HUES6 (cell line): ENCODE results near the gene LRRC45.

Source experiments
- H3K27ac ChIP-seq: 2 replicates; pipeline ENCODE4 v1.7.0; 2013; ENCODE audit warnings: low read depth, mild to moderate bottlenecking, low read length, inconsistent platforms
- H3K27me3 ChIP-seq: 2 replicates; pipeline ENCODE4 v1.6.1; 2013; ENCODE audit warnings: low read length; ENCODE audit not compliant: control insufficient read depth, insufficient read depth
- H3K36me3 ChIP-seq: 2 replicates; pipeline ENCODE4 v1.6.1; 2013; ENCODE audit warnings: low read length; ENCODE audit not compliant: control insufficient read depth, insufficient read depth
- H3K4me1 ChIP-seq: 2 replicates; pipeline ENCODE4 v1.6.1; 2013; ENCODE audit warnings: low read length; ENCODE audit not compliant: control insufficient read depth, insufficient read depth
- H3K4me3 ChIP-seq: 2 replicates; pipeline ENCODE4 v1.5.1; 2013; ENCODE audit warnings: low read depth, low read length
- H3K9ac ChIP-seq: one replicate; pipeline ENCODE4 v1.6.1; 2013; ENCODE audit warnings: mild to moderate bottlenecking, low read length
- H3K9me3 ChIP-seq: 2 replicates; pipeline ENCODE4 v1.6.1; 2013; ENCODE audit warnings: low read depth, low read length; ENCODE audit not compliant: control insufficient read depth, insufficient read depth

LRRC45 gene

DNA sequence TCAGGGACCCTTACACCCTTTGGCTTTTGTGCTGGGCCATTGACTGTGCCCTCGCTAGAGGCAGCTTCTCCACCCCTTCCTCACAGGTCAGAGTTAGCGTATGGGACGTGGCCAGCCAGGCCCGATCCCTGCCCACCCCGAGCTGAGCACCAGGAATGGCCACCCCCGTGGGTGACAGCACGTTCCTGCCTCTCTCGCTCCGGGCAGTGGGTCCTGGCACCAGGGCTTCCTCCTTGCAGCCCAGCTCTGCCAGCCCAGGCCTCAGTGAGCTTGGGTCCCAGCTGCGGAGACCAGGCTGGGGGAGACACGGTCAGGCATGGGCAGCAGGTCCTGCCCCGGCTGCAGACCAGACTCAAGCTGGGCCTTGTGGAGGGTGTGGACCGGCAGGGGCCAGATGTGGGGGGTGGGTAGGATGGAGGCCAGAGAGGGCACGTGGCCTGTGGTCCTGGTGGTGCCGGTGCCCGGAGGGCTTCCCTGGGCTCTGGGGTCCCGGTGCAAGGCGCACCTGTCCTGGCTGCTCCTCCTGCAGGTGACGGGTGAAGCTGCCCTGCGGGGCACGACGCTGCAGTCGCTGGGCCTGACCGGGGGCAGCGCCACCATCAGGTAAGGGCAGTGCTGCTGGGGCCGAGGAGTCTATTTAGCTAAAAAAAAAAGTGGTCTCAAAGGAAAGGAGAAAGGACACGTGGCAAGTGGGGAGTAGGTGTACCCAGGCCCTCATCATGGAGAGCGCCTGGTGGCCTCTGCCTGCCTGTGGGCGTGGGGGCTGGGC lies 27.5 kb upstream of the LRRC45 start:
- Histone ChIP-seq H3K27ac (no peak overlapping the region), H3K9ac (no peak overlapping the region), H3K4me1 (peaks cover 29% of the 10 kb centered on the region), H3K27me3 (no peaks in the 10 kb centered on the region), H3K36me3 (peaks cover 10% of the 10 kb centered on the region), H3K4me3 (no peak overlapping the region), H3K9me3 (no peaks in the 10 kb centered on the region)

DNA sequence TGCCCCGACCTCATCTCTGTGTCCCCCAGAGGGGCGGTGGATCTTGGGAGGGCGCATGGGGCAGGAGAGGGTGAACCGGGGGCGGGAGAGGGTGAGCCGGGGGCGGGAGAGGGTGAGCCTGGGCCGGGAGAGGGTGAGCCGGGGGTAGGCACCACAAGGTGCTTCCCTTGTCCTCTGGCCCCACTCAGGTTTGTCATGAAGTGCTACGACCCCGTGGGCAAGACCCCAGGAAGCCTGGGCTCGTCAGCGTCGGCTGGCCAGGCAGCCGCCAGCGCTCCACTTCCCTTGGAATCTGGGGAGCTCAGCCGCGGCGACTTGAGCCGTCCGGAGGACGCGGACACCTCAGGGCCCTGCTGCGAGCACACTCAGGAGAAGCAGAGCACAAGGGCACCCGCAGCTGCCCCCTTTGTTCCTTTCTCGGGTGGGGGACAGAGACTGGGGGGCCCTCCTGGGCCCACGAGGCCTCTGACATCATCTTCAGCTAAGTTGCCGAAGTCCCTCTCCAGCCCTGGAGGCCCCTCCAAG lies 26.8 kb upstream of the LRRC45 start:
- Histone ChIP-seq H3K27me3 (no peaks in the 10 kb centered on the region), H3K36me3 (peaks cover 10% of the 10 kb centered on the region), H3K9ac (no peak overlapping the region), H3K9me3 (no peaks in the 10 kb centered on the region), H3K4me3 (no peak overlapping the region), H3K27ac (no peak overlapping the region), H3K4me1 (peaks cover 23% of the 10 kb centered on the region)

DNA sequence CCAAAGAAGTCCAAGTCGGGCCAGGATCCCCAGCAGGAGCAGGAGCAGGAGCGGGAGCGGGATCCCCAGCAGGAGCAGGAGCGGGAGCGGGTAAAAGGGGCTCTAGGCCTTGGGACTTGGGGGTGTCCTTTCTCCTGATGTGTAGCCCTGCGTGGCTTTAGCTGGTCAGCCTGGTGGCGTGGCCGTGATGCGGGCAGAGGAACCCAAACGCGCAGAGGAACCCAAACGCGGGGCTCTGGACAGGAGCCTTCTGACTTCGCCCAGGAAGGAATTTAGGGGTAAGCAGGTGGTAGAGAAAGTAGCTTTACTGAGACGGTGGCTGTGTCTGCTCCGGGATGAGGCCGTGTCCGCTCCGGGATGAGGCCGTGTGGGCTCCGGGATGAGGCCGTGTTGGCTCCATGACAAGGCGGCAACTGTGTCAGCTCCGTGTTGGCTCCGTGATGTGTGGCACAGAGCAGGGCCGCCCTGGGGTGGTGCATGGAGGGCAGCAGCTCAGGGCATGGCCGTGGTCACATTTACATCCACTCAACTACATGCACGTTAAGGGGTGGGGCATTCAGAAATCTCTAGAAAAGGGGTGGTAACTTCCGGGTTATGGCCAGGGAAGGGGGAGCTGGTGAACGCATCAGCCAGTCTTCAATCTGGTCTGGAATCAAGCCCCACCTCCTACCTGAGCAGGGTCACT lies 26.2 kb upstream of the LRRC45 start:
- H3K9ac ChIP-seq, result no peak overlapping the region
- no peaks in the 10 kb centered on the region for H3K9me3 ChIP-seq
- peaks cover 10% of the 10 kb centered on the region for H3K36me3 ChIP-seq
- H3K4me1 ChIP-seq, result peaks cover 18% of the 10 kb centered on the region
- H3K27ac ChIP-seq, result no peak overlapping the region
- no peak overlapping the region for H3K4me3 ChIP-seq
- H3K27me3 ChIP-seq, result no peaks in the 10 kb centered on the region

DNA sequence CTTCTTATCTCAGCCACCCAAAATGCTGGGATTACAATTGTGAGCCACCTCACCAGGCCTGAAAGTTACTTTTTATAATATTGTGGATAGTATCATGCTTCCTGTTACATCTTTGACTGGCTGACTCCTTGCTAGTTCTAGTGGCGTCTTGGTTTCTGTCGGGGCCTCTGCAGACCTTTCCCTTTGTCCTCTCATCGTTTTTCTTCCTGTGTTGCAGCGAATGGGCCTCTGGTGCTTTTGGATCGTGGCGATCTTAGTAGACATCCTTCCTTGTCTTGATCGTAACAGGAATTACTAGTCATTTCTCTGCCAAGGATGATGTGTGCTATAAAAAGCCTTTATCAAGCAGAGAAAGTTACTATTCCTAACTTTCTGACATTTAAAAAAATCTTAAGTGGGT lies 24.9 kb upstream of the LRRC45 start:
- no peaks in the 10 kb centered on the region for H3K27me3 ChIP-seq
- H3K9me3 ChIP-seq, result no peaks in the 10 kb centered on the region
- no peak overlapping the region for H3K4me3 ChIP-seq
- no peak overlapping the region for H3K9ac ChIP-seq
- peaks cover 10% of the 10 kb centered on the region for H3K36me3 ChIP-seq
- no peak overlapping the region for H3K27ac ChIP-seq
- H3K4me1 ChIP-seq, result peaks cover 9% of the 10 kb centered on the region; the same call in 1 of the 2 replicates

DNA sequence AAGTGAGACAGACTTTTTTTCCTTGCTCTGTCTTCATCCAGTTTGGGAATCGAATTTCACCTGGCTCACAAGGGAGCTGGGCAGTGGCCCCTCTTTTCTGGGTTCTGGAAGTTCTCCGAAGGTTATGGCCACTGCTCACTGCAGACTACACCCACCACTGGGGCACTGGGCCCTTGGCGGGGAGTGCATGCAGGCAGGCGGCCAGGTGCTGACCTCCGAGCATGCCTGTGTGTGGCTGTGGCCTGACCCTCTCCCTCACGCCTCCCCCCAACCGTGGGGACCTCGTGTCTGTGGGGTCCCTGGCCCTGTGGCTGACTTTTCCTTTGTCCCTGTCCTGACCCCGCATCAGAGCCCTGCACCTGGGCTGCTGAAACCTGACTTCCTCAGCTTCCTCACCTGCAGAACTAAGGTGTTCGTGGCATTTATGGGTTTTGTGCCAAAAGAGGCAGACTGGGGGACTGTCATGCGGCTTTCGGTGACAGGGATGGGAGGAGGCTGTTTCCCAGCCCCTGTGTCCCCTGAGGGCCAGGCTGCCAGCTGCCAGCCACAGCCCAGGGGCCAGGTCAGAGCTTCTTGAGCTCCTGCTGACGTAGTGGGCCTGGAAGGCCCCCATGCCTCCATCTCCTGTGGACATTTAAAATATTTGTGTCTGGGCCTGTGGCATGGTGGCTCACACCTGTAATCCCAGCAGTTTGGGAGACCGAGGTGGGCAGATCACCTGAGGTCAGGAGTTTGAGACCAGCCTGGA lies 24.2 kb upstream of the LRRC45 start:
- H3K4me3 ChIP-seq, result no peak overlapping the region
- H3K27ac ChIP-seq, result no peak overlapping the region
- H3K27me3 ChIP-seq, result no peaks in the 10 kb centered on the region
- peaks cover 10% of the 10 kb centered on the region for H3K36me3 ChIP-seq
- H3K4me1 ChIP-seq, result peaks cover 9% of the 10 kb centered on the region; the same call in 1 of the 2 replicates
- H3K9ac ChIP-seq, result no peak overlapping the region
- no peaks in the 10 kb centered on the region for H3K9me3 ChIP-seq

DNA sequence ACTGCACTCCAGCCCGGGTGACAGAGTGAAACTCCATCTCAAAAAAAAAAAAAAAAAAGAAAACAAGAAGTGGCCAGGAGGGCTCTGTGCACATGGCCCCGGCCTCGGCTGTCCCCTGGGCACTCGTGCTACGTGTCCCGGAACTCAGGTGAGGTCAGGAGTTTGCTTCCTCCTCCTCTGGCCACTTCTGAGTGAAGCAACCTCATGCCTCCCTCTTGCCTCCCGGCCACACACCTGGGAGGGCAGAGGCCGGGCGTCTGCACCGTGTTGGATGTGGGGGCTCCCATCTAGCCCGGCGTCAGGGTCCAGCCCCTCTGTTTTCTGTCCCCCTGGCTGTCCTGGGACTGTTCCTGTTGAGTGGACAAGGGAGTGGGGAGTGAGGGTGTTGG lies 23.5 kb upstream of the LRRC45 start:
- no peak overlapping the region for H3K4me3 ChIP-seq
- H3K36me3 ChIP-seq, result peaks cover 6% of the 10 kb centered on the region
- H3K27me3 ChIP-seq, result no peaks in the 10 kb centered on the region
- no peaks in the 10 kb centered on the region for H3K9me3 ChIP-seq
- no peak overlapping the region for H3K9ac ChIP-seq
- H3K4me1 ChIP-seq, result peaks cover 5% of the 10 kb centered on the region; the same call in 1 of the 2 replicates
- no peak overlapping the region; the same call in 1 of the 2 replicates for H3K27ac ChIP-seq

DNA sequence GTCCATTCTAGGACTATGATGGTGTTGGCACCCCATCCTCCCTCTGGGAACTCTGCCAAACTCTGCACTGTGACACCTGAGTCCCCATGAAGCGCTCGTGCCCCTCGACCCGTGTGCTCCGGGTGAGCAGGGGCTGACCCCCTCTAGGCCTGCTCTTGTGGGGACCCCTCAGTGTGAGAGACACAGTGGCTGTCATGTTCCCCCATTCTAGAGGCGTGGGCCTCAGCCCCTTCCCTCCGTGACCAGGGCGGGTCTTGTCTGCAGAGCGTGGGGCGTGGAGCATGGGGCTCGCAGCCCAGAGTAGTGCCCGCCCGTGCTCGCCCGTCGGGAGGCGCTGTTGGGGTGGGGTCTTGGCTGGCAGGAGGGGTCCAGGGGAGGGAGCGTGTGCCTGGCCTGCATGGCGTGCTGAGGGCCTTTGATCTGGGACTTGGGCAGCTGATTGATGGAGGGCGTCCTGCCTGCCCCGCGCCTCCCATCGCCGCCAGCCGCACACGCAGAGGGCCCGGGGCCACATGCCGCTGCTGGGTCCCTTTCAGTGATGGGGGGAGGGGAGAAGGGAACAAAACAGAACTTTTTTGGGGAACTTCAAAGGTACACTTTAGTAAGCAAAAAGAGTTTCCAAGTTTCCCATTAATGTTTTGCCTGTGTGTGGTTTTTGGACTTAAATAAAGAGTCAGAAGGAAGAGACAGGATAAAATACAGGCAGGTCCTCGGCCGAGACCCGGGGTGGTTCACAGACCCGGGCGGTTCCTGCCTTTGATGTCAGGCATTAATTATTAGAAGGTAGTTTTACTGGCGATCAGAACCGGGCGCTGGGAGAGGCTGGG lies 22.9 kb upstream of the LRRC45 start:
- Histone ChIP-seq H3K4me1 (peaks cover 5% of the 10 kb centered on the region; the same call in 1 of the 2 replicates), H3K9ac (no peak overlapping the region), H3K4me3 (no peak overlapping the region), H3K36me3 (peaks cover 6% of the 10 kb centered on the region), H3K27ac (no peak overlapping the region; the same call in 1 of the 2 replicates), H3K9me3 (no peaks in the 10 kb centered on the region), H3K27me3 (no peaks in the 10 kb centered on the region)

DNA sequence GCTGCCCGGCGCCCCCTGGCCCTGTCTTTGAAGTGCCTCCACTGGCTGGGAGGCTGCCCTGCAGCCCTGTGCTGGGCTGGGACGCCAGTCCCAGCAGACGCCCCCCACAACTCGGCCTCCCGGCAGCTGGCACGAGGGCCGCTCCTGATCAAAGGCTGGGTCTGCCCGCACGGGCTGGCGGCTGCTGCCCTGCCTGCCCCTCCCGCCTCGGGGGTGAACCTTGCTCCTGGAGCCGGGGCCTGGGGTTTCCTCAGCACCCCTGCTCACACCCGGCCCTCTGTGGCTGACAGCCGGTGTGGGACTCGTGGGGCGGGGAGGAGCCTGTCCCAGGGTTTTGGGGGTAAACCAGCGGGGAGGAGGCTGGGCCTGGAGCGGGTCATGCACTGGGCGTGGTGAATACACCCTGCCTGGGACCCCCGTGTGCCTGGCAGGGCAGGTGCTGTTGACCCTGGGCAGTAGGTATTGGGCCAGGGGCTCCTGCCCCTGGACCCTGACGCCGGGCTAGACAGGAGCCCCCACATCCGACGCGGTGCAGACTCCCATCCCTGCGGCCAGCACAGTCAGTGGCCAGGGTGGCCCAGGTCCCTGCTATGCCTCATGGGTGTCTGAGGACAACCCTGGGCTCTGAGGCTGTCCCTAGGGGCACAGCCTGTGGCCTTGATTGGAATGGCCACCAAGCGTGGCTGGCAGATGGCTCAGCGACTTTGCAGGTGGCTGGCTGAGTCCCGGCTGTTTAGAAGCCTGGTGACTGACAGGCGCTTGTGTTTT lies 22.1 kb upstream of the LRRC45 start:
- Histone ChIP-seq H3K4me3 (no peak overlapping the region), H3K27ac (0 out of 2 replicates have a peak overlapping the region, but pooled peaks have one; percentile 47), H3K4me1 (peaks cover 5% of the 10 kb centered on the region; the same call in 1 of the 2 replicates), H3K27me3 (no peaks in the 10 kb centered on the region), H3K9me3 (no peaks in the 10 kb centered on the region), H3K36me3 (peaks cover 6% of the 10 kb centered on the region), H3K9ac (no peak overlapping the region)

DNA sequence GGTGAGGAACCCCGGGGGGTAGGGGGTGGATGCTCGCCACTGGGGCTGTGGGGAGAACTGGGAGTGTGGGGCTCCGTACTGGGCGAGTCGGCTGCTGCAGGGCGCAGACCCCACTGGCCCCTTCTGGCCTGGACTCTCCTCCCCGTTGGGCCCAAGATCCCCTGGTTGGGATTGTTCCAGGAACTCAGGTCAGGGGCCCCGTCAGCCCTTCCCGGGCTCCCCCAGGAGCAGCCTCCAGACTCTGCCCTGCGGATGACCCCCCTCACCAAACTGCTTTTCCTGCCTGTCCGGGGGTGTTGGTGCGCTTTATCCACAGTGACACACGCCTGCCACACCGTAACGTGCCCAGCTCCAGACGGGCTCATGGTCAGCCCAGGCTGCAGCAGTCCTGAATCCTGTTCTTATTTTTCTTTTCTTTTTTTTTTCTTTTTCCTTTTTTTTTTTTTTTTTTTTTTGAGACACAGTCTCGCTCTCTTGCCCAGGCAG lies 21.5 kb upstream of the LRRC45 start:
- Histone ChIP-seq H3K4me1 (peaks cover 5% of the 10 kb centered on the region; the same call in 1 of the 2 replicates), H3K9ac (no peak overlapping the region), H3K4me3 (no peak overlapping the region), H3K36me3 (peaks cover 6% of the 10 kb centered on the region), H3K27ac (0 out of 2 replicates have a peak overlapping the region, but pooled peaks have one; percentile 47), H3K9me3 (no peaks in the 10 kb centered on the region), H3K27me3 (no peaks in the 10 kb centered on the region)
